ENCODE data around the gene SIVA1. TPM values are rescaled to one million over a fixed set of nuclear protein-coding genes. Genes with fewer than 3 reads are reported as not detected.

The SIVA1 gene
- polyA plus RNA-seq, 1 of the 3 experiments (the other 2 are of a cell fraction): 137 TPM

DNA sequence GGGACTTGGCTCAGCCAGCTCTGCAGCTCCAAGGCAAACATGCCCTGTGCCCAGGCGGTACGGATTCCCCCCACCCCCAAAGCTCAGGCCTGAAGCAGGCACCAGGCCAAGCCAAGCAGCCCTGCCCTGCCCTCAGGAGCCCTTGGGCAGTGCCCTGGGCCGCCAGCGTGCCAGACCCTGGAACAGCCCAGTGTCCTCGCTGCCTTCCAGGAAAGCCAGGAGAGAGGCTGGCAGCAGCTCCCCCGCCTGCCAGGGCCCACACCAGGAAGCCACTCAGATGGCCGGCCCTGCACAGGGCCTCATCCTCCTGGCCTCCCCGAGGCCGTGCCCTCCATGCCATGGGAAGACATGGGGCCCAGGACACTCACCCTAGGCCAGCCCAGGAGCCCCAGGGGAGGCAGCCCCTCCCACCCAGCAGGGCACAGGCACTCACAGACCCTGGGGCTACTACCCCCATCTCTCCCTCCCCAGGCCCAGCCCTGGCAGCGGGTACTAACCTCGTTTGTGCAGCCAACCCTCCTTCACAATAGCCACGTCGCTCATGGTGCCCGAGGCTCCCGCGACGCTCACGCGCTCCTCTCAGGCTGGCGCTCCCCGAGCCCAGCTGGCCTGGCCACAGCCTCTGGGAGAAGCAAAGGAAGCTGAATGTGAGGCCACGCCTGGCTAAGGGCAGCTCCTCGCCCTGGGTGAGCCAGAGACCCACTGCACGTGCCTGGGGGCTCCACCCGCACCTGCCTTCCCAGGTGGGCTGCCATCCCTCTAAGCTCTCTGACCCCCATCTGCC lies 39.3 kb downstream of the SIVA1 start:
- Histone ChIP-seq H3K9me3 (no peaks in the 10 kb centered on the region), H3K4me3 (ENCODE audit: low read depth in 2 of 2, low read length in 1 of 2) (no peak overlapping the region), H3K4me2 (peak overlapping the region; percentile 100), H4K20me1 (ENCODE audit: insufficient read depth) (peaks cover 74% of the 10 kb centered on the region), H3F3A (replicated peaks; ENCODE audit: insufficient read depth) (no peaks in the 10 kb centered on the region), H3K79me2 (ENCODE audit: insufficient read depth) (peaks cover 76% of the 10 kb centered on the region), H2AFZ (ENCODE audit: low read depth) (no peak overlapping the region), H3K4me1 (ENCODE audit: control insufficient read depth in 1 of 2, insufficient read depth in 2 of 2, low read depth in 1 of 2, low read length in 1 of 2) (peaks cover 4 to 32% of the 10 kb centered on the region in 2 experiments; a peak in 3 of 4 replicates), H3K27me3 (ENCODE audit: insufficient read depth) (no peaks in the 10 kb centered on the region), H3K9me2 (no peaks in the 10 kb centered on the region), H3K9ac (no peak overlapping the region), H3K27ac (ENCODE audit: low read depth in 2 of 2, low read length in 1 of 2) (no peak overlapping the region; a peak in 1 of 4 replicates), H3K36me3 (replicated peaks in 1 of 2; ENCODE audit: control insufficient read depth in 1 of 2, insufficient read depth in 2 of 2, low read length in 1 of 2) (peaks cover 0 to 35% of the 10 kb centered on the region in 2 experiments)
- CTCF ChIA-PET: interaction anchor here (0.7 to 6.3 kb wide), 3 partner anchors 24 to 34 kb away, joined by 3 to 35 read pairs (median 4); no protein-coding TSS in a partner anchor
- DNase-seq: no peak
- WGBS (ENCODE audit: low lambda C conversion rate): 90% methylated on average over 15 of the region's 25 CpGs
- TF ChIP-seq MEF2A (IDR thresholded peaks at IDR 0.05; ENCODE audit: borderline replicate concordance, low read depth): no peak
- TF ChIP-seq MXI1 (IDR thresholded peaks at IDR 0.05; ENCODE audit: low read depth, low read length): no peak
- no peak for TF ChIP-seq RXRA (IDR thresholded peaks at IDR 0.05; ENCODE audit: borderline replicate concordance, low read depth)
- no peak for TF ChIP-seq CHD2 (IDR thresholded peaks at IDR 0.05; ENCODE audit: low read length, partially characterized antibody)
- TF ChIP-seq, protein P1, sequence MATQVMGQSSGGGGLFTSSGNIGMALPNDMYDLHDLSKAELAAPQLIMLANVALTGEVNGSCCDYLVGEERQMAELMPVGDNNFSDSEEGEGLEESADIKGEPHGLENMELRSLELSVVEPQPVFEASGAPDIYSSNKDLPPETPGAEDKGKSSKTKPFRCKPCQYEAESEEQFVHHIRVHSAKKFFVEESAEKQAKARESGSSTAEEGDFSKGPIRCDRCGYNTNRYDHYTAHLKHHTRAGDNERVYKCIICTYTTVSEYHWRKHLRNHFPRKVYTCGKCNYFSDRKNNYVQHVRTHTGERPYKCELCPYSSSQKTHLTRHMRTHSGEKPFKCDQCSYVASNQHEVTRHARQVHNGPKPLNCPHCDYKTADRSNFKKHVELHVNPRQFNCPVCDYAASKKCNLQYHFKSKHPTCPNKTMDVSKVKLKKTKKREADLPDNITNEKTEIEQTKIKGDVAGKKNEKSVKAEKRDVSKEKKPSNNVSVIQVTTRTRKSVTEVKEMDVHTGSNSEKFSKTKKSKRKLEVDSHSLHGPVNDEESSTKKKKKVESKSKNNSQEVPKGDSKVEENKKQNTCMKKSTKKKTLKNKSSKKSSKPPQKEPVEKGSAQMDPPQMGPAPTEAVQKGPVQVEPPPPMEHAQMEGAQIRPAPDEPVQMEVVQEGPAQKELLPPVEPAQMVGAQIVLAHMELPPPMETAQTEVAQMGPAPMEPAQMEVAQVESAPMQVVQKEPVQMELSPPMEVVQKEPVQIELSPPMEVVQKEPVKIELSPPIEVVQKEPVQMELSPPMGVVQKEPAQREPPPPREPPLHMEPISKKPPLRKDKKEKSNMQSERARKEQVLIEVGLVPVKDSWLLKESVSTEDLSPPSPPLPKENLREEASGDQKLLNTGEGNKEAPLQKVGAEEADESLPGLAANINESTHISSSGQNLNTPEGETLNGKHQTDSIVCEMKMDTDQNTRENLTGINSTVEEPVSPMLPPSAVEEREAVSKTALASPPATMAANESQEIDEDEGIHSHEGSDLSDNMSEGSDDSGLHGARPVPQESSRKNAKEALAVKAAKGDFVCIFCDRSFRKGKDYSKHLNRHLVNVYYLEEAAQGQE (IDR thresholded peaks at IDR 0.05; ENCODE audit: low read depth, low read length): no peak
- no peak for TF ChIP-seq TCF12 (IDR thresholded peaks at IDR 0.05)
- TF ChIP-seq POLR2AphosphoS5 (IDR thresholded peaks at IDR 0.05; ENCODE audit: low read depth, low read length): no peak
- TF ChIP-seq GATA2 (CRISPR knock-in tag; IDR thresholded peaks at IDR 0.05): no peak
- TF ChIP-seq TEAD4 (IDR thresholded peaks at IDR 0.05; ENCODE audit: borderline replicate concordance, insufficient read depth): no peak
- no peak for TF ChIP-seq NFIC (IDR thresholded peaks at IDR 0.05; ENCODE audit: borderline replicate concordance)
- TF ChIP-seq, protein P2, sequence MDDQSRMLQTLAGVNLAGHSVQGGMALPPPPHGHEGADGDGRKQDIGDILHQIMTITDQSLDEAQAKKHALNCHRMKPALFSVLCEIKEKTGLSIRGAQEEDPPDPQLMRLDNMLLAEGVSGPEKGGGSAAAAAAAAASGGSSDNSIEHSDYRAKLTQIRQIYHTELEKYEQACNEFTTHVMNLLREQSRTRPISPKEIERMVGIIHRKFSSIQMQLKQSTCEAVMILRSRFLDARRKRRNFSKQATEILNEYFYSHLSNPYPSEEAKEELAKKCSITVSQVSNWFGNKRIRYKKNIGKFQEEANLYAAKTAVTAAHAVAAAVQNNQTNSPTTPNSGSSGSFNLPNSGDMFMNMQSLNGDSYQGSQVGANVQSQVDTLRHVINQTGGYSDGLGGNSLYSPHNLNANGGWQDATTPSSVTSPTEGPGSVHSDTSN (IDR thresholded peaks at IDR 0.05): no peak
- TF ChIP-seq SMC3 (IDR thresholded peaks at IDR 0.05; ENCODE audit: low read depth, low read length): no peak
- TF ChIP-seq SIN3A (IDR thresholded peaks at IDR 0.05; ENCODE audit: borderline replicate concordance, low read depth, low read length): no peak
- TF ChIP-seq RAD21 (IDR thresholded peaks at IDR 0.05; ENCODE audit: low read length): no peak
- no peak for TF ChIP-seq RFX5 (IDR thresholded peaks at IDR 0.05; ENCODE audit: low read length)
- no peak for TF ChIP-seq TAF1 (IDR thresholded peaks at IDR 0.05; ENCODE audit: borderline replicate concordance, low read depth, low read length)
- TF ChIP-seq, protein P3, sequence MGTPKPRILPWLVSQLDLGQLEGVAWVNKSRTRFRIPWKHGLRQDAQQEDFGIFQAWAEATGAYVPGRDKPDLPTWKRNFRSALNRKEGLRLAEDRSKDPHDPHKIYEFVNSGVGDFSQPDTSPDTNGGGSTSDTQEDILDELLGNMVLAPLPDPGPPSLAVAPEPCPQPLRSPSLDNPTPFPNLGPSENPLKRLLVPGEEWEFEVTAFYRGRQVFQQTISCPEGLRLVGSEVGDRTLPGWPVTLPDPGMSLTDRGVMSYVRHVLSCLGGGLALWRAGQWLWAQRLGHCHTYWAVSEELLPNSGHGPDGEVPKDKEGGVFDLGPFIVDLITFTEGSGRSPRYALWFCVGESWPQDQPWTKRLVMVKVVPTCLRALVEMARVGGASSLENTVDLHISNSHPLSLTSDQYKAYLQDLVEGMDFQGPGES (IDR thresholded peaks at IDR 0.05; ENCODE audit: low read depth, low read length): no peak
- TF ChIP-seq, protein P4, sequence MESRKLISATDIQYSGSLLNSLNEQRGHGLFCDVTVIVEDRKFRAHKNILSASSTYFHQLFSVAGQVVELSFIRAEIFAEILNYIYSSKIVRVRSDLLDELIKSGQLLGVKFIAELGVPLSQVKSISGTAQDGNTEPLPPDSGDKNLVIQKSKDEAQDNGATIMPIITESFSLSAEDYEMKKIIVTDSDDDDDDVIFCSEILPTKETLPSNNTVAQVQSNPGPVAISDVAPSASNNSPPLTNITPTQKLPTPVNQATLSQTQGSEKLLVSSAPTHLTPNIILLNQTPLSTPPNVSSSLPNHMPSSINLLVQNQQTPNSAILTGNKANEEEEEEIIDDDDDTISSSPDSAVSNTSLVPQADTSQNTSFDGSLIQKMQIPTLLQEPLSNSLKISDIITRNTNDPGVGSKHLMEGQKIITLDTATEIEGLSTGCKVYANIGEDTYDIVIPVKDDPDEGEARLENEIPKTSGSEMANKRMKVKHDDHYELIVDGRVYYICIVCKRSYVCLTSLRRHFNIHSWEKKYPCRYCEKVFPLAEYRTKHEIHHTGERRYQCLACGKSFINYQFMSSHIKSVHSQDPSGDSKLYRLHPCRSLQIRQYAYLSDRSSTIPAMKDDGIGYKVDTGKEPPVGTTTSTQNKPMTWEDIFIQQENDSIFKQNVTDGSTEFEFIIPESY (IDR thresholded peaks at IDR 0.05; ENCODE audit: borderline replicate concordance, low read depth): no peak
- no peak for TF ChIP-seq EZH2phosphoT487 (IDR thresholded peaks at IDR 0.05; ENCODE audit: borderline replicate concordance, low read depth)
- no peak for TF ChIP-seq EP300 (IDR thresholded peaks at IDR 0.05; ENCODE audit: borderline replicate concordance in 1 of 2, low read depth in 1 of 2, low read length in 1 of 2)
- POLR2A ChIA-PET: interaction anchor here (1.0 kb wide), 1 partner anchor 29 kb away, joined by 3 read pairs; no protein-coding TSS in a partner anchor
